ENCODE measurements around the gene TRAF2. TPM values are rescaled to one million over a fixed set of nuclear protein-coding genes. Genes with fewer than 3 reads are reported as not detected.

Gene TRAF2
- total and polyA plus RNA-seq, 10 donors: 13.6 to 49.7 (median 24.3) TPM

- intact Hi-C loops (cut with DNase I; ENCODE audit: low total_unique reads): no loop called here
Observed at GRCh38 chr9:136854113-136854841, 32.0 kb upstream of the TRAF2 start.

GRCh38 chr9:136854842-136855460 lies 31.4 kb upstream of the TRAF2 start:
- Histone ChIP-seq H3K4me3 (peak overlapping the region in 2 of 8 donors; percentile 18 to 36), H3K9me3 (no peaks in the 10 kb centered on the region), H3K4me1 (peaks cover 8 to 79% (median 43%) of the 10 kb centered on the region in 6 donors), H3K27ac (peak overlapping the region in 6 of 8 donors; percentile 11 to 77 (median 72)), H3K36me3 (peaks cover 0 to 52% (median 8%) of the 10 kb centered on the region in 6 donors), H3K27me3 (replicated peaks in 1 of 7) (no peaks in the 10 kb centered on the region)
- 83 to 90% (median 85%) methylated on average over 15 to 23 of the region's 23 CpGs for WGBS, 5 donors
- intact Hi-C loops (cut with DNase I; ENCODE audit: low total_unique reads): no loop called here
- no peak for DNase-seq
- TF ChIP-seq CTCF (IDR thresholded peaks at IDR 0.05 in 8 of 11, conservative IDR thresholded peaks at IDR 0.05 in 3 of 11) (no peak), POLR2AphosphoS5 (IDR thresholded peaks at IDR 0.05) (no peak), POLR2A (IDR thresholded peaks at IDR 0.05) (no peak)

More at GRCh38 chr9:136854113-136854841, 32.0 kb upstream of the TRAF2 start:
- peaks cover 10 to 77% (median 47%) of the 10 kb centered on the region in 6 donors for H3K4me1 ChIP-seq
- peaks cover 0 to 45% (median 8%) of the 10 kb centered on the region in 6 donors for H3K36me3 ChIP-seq
- DNase-seq: peak; percentile 78
- peak overlapping the region in 7 of 8 donors; percentile 11 to 77 (median 67) for H3K27ac ChIP-seq
- TF ChIP-seq POLR2AphosphoS5 (IDR thresholded peaks at IDR 0.05) (peak in 2 of 3 donors; percentile 61 to 65), POLR2A (IDR thresholded peaks at IDR 0.05) (no peak), CTCF (IDR thresholded peaks at IDR 0.05 in 8 of 11, conservative IDR thresholded peaks at IDR 0.05 in 3 of 11) (peak in 1 of 11 experiments; percentile 2)
- no peaks in the 10 kb centered on the region for H3K9me3 ChIP-seq
- peak overlapping the region in 2 of 8 donors; percentile 18 to 36 for H3K4me3 ChIP-seq
- WGBS, 5 donors: 52 to 72% (median 60%) methylated on average over 12 to 30 of the region's 30 CpGs
- H3K27me3 ChIP-seq (replicated peaks in 1 of 7): no peaks in the 10 kb centered on the region

GRCh38 chr9:136855461-136856078 lies 30.7 kb upstream of the TRAF2 start:
- H3K27me3 ChIP-seq (replicated peaks in 1 of 7): no peaks in the 10 kb centered on the region
- TF ChIP-seq POLR2AphosphoS5 (IDR thresholded peaks at IDR 0.05) (peak in 1 of 3 donors; percentile 22), POLR2A (IDR thresholded peaks at IDR 0.05) (no peak)
- H3K36me3 ChIP-seq: peaks cover 0 to 53% (median 8%) of the 10 kb centered on the region in 6 donors
- intact Hi-C loops (cut with DNase I; ENCODE audit: low total_unique reads): no loop called here
- no peaks in the 10 kb centered on the region for H3K9me3 ChIP-seq
- peak; percentile 78 for DNase-seq
- WGBS, 5 donors: 78 to 88% (median 84%) methylated on average over 13 to 26 of the region's 26 CpGs
- peak overlapping the region in 2 of 8 donors; percentile 58 to 77 for H3K27ac ChIP-seq
- no peak overlapping the region for H3K4me3 ChIP-seq
- H3K4me1 ChIP-seq: peaks cover 2 to 74% (median 37%) of the 10 kb centered on the region in 6 donors

GRCh38 chr9:136856079-136856476 lies 30.2 kb upstream of the TRAF2 start:
- intact Hi-C loops (cut with DNase I; ENCODE audit: low total_unique reads): no loop called here
- WGBS, 5 donors: 73 to 84% (median 77%) methylated on average over 4 to 15 of the region's 15 CpGs
- no peak overlapping the region for H3K27ac ChIP-seq
- DNase-seq: no peak
- no peaks in the 10 kb centered on the region for H3K9me3 ChIP-seq
- H3K36me3 ChIP-seq: peaks cover 0 to 53% (median 11%) of the 10 kb centered on the region in 6 donors
- TF ChIP-seq POLR2A (IDR thresholded peaks at IDR 0.05): no peak
- no peak for TF ChIP-seq POLR2AphosphoS5 (IDR thresholded peaks at IDR 0.05)
- no peak for TF ChIP-seq CTCF (IDR thresholded peaks at IDR 0.05 in 8 of 11, conservative IDR thresholded peaks at IDR 0.05 in 3 of 11)
- no peak overlapping the region for H3K4me3 ChIP-seq
- no peaks in the 10 kb centered on the region for H3K27me3 ChIP-seq (replicated peaks in 1 of 7)
- H3K4me1 ChIP-seq: peaks cover 0 to 69% (median 33%) of the 10 kb centered on the region in 6 donors

Data from spleen (tissue), 11 donors.